ENCODE results near the gene CDO1.

The CDO1 gene

DNA sequence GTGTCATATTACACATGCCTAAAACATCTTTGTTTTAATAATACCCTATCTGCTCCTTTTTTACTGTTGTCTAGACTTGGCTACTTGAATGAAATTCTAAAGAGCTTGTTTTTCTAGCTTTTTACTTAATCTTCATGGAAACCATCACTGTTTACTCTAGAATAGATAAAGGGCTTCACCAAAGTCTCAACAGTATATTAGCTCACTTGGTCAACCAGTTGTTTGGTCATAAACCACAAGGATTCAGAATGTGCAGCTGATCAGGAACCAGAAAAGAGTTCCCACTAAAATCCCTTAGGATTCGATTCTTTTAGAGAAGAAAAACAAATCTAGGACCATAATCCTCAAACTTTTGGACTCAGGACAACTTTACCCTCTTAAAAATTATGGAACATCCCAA lies 38.0 kb downstream of the CDO1 start:
- DNase-seq, result no peak

DNA sequence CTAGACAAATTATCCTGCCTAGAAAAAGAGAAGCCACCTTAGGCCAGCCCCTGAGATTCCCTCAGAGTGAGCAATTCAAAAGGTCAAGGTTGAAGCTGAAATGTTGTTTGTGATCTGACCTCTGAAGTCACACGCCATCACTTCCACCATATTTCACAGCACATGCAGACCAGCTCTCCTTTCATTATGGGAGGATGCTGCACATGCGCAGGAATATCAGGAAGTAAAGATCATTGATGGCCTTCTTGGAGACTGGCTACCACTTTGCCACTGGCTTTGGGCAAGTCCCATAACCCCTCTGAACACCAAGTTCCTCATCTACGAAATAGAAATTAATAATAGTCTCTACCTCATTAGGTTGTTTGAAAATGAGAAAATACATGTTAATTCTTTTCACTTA lies 39.5 kb downstream of the CDO1 start:
- DNase-seq, result no peak

- DNase-seq, result no peak
Measured at GRCh38 chr5:115775999-115776398, 40.5 kb downstream of the CDO1 start.

GRCh38 chr5:115774684-115775083 lies 41.8 kb downstream of the CDO1 start:
- DNase-seq, result no peak

GRCh38 chr5:115772731-115773475 lies 43.6 kb downstream of the CDO1 start:
- no peak for DNase-seq

GRCh38 chr5:115770466-115770865 lies 46.0 kb downstream of the CDO1 start:
- DNase-seq, result no peak

GRCh38 chr5:115767424-115767823 lies 49.0 kb downstream of the CDO1 start:
- DNase-seq, result no peak

DNA sequence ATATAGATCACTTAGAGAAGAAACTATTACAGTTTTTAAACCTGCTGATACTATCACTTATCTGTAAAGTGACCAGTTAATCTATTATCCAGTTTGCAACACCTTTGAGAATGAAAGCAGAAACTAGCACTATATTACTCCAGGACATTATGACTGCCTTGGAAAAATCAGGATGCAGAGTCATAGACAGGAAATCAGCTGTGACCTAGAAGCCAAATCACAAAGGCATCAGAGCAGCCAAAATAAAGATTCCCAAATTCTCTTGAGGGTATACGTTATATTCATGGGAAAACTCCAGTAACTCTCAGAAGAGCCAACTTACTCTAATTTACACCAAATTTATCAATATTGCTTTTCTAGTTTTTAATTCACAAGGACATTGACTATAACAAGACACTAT lies 49.9 kb downstream of the CDO1 start:
- DNase-seq, result no peak

- no peak for DNase-seq
Measured at GRCh38 chr5:115758356-115758755, 58.1 kb downstream of the CDO1 start.

DNA sequence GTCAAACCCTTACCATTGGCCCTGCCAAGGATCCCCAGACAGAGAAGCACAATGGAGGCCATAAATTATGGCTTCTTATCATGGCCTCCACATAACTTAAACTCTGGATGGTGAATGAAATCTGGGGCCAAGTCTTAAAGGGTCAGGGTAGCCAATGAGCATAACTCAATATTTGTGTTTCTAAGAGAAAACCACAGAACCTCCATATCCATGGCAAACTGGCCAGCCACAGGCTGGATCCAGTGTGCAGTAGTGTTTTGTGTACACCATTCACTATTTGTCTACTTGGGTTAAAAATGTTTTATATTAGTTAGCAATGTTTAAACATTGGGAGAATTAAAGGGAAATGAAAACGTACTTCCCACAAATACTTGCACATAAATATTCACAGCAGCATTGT lies 60.8 kb downstream of the CDO1 start:
- DNase-seq, result no peak
